ENCODE data around the gene LRRN2. TPM values are rescaled to one million over a fixed set of nuclear protein-coding genes. Genes with fewer than 3 reads are reported as not detected.
"Not testable (repeated sequence)": the region's sequence is repeated elsewhere in the genome, so short reads cannot be mapped to it uniquely, and the experiment has no call there.

The LRRN2 gene
- total RNA-seq, 1 donor from 2014 or later, result not detected

DNA sequence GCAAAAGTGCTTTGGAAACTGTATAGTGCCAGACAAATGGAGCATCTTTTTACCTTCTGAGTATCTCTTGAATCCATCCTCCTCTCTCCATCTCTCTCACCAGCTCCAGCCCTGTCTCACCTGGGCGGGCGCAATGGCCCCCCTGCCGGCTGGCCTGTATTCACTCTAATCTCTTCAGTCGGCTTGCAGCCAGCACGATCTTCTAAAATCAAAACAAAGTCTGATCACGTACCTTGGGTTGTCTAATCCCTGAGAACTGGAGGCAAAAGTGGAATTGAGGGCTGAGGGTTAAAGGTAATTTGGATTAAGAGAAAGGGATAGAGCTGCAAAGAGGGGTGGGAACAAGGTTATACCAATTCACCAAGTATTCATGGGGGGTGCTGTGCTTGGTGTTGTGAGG is 46.0 kb upstream of the LRRN2 start:
- no peaks in the 10 kb centered on the region for H3K4me1 Mint-ChIP-seq
- CTCF ChIA-PET, result no interaction called here
- peaks cover 31% of the 10 kb centered on the region for H3K27me3 Mint-ChIP-seq
- H3K36me3 Mint-ChIP-seq (ENCODE audit: low read depth), result no peaks in the 10 kb centered on the region
- intact Hi-C loops (cut with micrococcal nuclease), result no loop called here
- H3K4me3 Mint-ChIP-seq, result no peak overlapping the region
- TF ChIP-seq, protein P1, sequence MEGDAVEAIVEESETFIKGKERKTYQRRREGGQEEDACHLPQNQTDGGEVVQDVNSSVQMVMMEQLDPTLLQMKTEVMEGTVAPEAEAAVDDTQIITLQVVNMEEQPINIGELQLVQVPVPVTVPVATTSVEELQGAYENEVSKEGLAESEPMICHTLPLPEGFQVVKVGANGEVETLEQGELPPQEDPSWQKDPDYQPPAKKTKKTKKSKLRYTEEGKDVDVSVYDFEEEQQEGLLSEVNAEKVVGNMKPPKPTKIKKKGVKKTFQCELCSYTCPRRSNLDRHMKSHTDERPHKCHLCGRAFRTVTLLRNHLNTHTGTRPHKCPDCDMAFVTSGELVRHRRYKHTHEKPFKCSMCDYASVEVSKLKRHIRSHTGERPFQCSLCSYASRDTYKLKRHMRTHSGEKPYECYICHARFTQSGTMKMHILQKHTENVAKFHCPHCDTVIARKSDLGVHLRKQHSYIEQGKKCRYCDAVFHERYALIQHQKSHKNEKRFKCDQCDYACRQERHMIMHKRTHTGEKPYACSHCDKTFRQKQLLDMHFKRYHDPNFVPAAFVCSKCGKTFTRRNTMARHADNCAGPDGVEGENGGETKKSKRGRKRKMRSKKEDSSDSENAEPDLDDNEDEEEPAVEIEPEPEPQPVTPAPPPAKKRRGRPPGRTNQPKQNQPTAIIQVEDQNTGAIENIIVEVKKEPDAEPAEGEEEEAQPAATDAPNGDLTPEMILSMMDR (IDR thresholded peaks at IDR 0.05), result no peak
- H3K9me3 Mint-ChIP-seq, result no peaks in the 10 kb centered on the region
- no peak overlapping the region for H3K27ac Mint-ChIP-seq
- POLR2A ChIA-PET, result no interaction called here
- ATAC-seq (ENCODE audit: low read depth), result no peak
- no peak for DNase-seq

DNA sequence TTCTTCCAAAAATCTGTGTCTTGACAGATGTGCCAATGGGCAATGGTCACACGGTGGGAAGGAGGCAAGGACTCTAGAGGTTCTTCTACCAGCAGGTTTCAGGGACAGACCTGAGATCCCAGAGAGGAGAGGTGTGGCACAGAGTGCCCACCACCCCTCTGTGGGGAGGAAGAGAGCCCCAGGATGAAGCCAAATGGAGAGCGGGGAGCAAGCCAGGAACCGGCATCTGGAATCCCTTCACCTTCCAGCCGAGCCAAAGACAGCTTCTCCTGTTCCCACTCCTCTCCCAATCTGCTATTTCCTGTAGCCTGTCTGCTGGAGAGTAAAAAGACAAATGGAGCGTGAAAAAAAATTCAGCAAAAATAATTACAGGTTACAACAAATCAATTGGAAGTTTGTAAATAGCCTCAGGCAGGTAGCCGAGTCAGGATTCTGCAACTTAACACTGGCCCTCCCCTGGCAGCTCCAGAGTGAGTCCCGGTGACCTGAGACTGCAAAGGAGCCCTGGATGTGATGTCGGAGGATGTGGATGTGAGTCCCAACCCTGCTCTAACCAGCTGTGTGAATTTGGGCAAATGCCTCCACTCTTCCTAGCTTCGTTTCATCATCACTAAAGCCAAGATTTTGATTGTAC is 45.4 kb upstream of the LRRN2 start:
- H3K27ac Mint-ChIP-seq, result no peak overlapping the region
- H3K4me3 Mint-ChIP-seq, result no peak overlapping the region
- CTCF ChIA-PET, result no interaction called here
- no peaks in the 10 kb centered on the region for H3K9me3 Mint-ChIP-seq
- H3K4me1 Mint-ChIP-seq, result no peaks in the 10 kb centered on the region
- ATAC-seq (ENCODE audit: low read depth) (no peak), DNase-seq (no peak)
- TF ChIP-seq, protein P1 (IDR thresholded peaks at IDR 0.05), result no peak
- H3K27me3 Mint-ChIP-seq, result peaks cover 34% of the 10 kb centered on the region
- POLR2A ChIA-PET, result no interaction called here
- intact Hi-C loops (cut with micrococcal nuclease), result no loop called here
- no peaks in the 10 kb centered on the region for H3K36me3 Mint-ChIP-seq (ENCODE audit: low read depth)

DNA sequence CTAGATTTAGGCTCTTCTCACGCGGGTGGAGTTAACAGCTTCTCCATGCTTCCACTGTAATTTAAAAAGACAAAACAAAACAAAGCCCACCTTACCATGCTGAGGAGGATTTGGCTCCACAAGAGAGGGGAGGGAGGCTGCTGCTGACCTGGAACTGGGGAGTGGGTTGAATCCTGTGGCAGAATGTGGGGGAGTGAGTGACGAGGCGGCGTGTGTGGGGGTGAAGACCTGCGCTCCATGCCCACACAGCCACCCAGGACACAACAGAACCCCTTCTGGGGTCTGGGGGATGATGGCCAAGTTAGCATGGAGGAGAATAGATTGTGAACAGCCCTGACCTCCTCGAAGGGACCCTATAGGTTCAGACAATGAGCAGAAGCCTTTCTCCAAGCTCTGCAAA is 44.0 kb upstream of the LRRN2 start:
- ATAC-seq (ENCODE audit: low read depth), result no peak
- Mint-ChIP-seq H3K9me3 (no peaks in the 10 kb centered on the region), H3K27ac (no peak overlapping the region), H3K4me1 (no peaks in the 10 kb centered on the region), H3K4me3 (no peak overlapping the region), H3K36me3 (ENCODE audit: low read depth) (no peaks in the 10 kb centered on the region), H3K27me3 (peaks cover 34% of the 10 kb centered on the region)
- ChIA-PET CTCF (no interaction called here), POLR2A (no interaction called here)
- TF ChIP-seq, protein P1 (IDR thresholded peaks at IDR 0.05), result no peak
- no peak for DNase-seq
- intact Hi-C loops (cut with micrococcal nuclease), result no loop called here

DNA sequence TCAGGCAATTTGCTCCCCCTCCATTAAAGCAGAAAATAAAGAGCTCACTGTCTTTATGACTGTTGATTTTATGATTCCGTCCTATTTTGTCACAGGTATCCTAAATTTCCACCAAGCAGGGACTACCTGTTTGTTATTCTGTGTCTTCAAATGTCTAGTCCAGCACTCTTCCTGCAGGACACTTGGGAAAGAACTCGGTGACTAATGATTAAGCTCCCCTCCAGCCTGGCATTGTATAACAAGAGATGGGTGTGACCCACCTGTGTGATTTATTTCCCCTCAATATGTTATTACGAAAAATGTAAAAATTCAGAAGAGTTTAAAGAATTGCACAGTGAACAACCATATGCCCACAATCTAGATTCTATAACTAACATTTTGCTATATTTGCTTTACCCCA is 42.9 kb upstream of the LRRN2 start:
- peaks cover 34% of the 10 kb centered on the region for H3K27me3 Mint-ChIP-seq
- CTCF ChIA-PET, result no interaction called here
- ATAC-seq (ENCODE audit: low read depth), result no peak
- H3K9me3 Mint-ChIP-seq, result no peaks in the 10 kb centered on the region
- intact Hi-C loops (cut with micrococcal nuclease), result no loop called here
- DNase-seq, result no peak
- H3K27ac Mint-ChIP-seq, result no peak overlapping the region
- H3K4me3 Mint-ChIP-seq, result no peak overlapping the region
- H3K4me1 Mint-ChIP-seq, result no peaks in the 10 kb centered on the region
- H3K36me3 Mint-ChIP-seq (ENCODE audit: low read depth), result no peaks in the 10 kb centered on the region
- POLR2A ChIA-PET, result no interaction called here
- TF ChIP-seq, protein P1 (IDR thresholded peaks at IDR 0.05), result no peak

DNA sequence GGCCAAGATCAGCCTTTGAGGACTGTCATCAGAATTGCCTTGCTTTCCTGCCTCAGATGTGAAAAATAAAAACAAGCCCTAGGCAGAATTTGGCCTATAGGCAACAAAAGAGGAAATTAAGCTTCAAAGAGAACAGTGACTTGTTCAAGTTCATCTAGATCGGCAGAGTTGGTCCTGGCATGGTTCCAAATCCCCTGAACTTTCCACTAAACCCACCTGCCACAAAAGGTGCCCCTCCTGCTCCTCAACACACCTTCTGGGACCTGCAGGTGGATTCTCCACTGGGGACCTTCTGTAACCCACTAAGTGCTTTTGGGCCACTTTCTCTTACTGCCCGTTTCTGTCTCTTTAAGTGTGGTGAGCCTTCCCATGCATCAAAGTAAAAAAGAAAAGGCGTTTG is 42.5 kb upstream of the LRRN2 start:
- ATAC-seq (ENCODE audit: low read depth) (no peak), DNase-seq (no peak)
- Mint-ChIP-seq H3K4me3 (no peak overlapping the region), H3K4me1 (no peaks in the 10 kb centered on the region), H3K36me3 (ENCODE audit: low read depth) (no peaks in the 10 kb centered on the region), H3K27ac (no peak overlapping the region), H3K9me3 (no peaks in the 10 kb centered on the region), H3K27me3 (peaks cover 34% of the 10 kb centered on the region)
- CTCF ChIA-PET, result no interaction called here
- TF ChIP-seq, protein P1 (IDR thresholded peaks at IDR 0.05), result no peak
- intact Hi-C loops (cut with micrococcal nuclease), result no loop called here
- POLR2A ChIA-PET, result no interaction called here

DNA sequence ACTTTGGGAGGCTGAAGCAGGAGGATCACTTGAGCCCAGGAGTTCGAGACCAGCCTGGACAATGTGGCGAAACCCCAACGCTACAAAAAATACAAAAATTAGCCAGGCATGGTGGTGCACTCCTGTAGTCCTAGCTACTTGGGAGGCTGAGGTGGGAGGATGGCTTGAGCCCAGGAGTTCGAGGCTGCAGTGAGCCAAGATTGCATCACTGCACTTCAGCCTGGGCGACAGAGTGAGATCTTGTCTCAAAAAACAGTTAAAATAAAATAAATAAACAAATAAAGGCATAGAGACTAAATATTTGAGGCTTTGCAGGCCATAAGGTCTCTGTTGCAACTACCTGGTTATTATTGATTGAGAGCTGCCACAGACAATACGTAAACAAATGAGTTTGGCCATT is 41.9 kb upstream of the LRRN2 start:
- H3K36me3 Mint-ChIP-seq (ENCODE audit: low read depth); H3K4me1 Mint-ChIP-seq; H3K4me3 Mint-ChIP-seq; intact Hi-C loops (cut with micrococcal nuclease); H3K9me3 Mint-ChIP-seq; H3K27ac Mint-ChIP-seq; POLR2A ChIA-PET; CTCF ChIA-PET; ATAC-seq (ENCODE audit: low read depth); DNase-seq: not testable (repeated sequence)
- peaks cover 30% of the 10 kb centered on the region for H3K27me3 Mint-ChIP-seq
